Mucosa of stomach (tissue), 1 donor: ENCODE measurements around the gene HSPA14.

ENCODE experiments used
- H3K27me3 ChIP-seq: one replicate; pipeline ENCODE4 v1.7.0; 2013; ENCODE audit warnings: mild to moderate bottlenecking, low read length; ENCODE audit not compliant: control insufficient read depth, insufficient read depth
- H3K36me3 ChIP-seq: one replicate; pipeline ENCODE4 v1.7.0; 2013; ENCODE audit warnings: low read length; ENCODE audit not compliant: control insufficient read depth, insufficient read depth
- H3K4me1 ChIP-seq: one replicate; pipeline ENCODE4 v1.7.0; 2013; ENCODE audit warnings: mild to moderate bottlenecking, low read length; ENCODE audit not compliant: control insufficient read depth, insufficient read depth
- H3K4me3 ChIP-seq: one replicate; pipeline ENCODE4 v1.7.0; 2013; ENCODE audit warnings: low read length
- H3K9ac ChIP-seq: one replicate; pipeline ENCODE4 v1.7.0; 2013; ENCODE audit warnings: mild to moderate bottlenecking, low read length, moderate library complexity
- H3K9me3 ChIP-seq: one replicate; pipeline ENCODE4 v1.7.0; 2013; ENCODE audit warnings: mild to moderate bottlenecking, low read length, moderate library complexity; ENCODE audit not compliant: control insufficient read depth
- donor health status: Pancreatic carcinoma.

Gene HSPA14

DNA sequence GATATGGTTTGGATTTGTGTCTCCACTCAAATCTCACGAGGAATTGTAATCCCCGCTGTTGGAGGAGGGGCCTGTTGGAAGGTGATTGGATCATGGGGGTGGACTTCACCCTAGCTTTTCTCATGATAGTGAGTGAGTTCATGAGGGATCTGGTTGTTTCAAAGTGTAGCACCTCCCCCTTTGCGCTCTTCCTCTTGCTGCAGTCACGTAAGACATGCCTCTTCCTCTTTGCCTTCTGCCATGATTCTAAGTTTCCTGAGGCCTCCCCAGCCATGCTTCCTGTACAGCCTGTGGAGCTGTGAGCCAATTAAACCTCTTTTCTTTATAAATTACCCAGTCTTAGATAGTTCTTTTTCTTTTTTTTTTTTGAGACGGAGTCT, 17.3 kb upstream of the HSPA14 start:
- no peaks in the 10 kb centered on the region for H3K9me3 ChIP-seq
- no peaks in the 10 kb centered on the region for H3K27me3 ChIP-seq
- peaks cover 5% of the 10 kb centered on the region for H3K4me1 ChIP-seq
- no peak overlapping the region for H3K4me3 ChIP-seq
- no peaks in the 10 kb centered on the region for H3K36me3 ChIP-seq
- H3K9ac ChIP-seq, result no peak overlapping the region

GRCh38 chr10:14821635-14822375, 16.3 kb upstream of the HSPA14 start:
- no peaks in the 10 kb centered on the region for H3K27me3 ChIP-seq
- H3K9ac ChIP-seq, result no peak overlapping the region

DNA sequence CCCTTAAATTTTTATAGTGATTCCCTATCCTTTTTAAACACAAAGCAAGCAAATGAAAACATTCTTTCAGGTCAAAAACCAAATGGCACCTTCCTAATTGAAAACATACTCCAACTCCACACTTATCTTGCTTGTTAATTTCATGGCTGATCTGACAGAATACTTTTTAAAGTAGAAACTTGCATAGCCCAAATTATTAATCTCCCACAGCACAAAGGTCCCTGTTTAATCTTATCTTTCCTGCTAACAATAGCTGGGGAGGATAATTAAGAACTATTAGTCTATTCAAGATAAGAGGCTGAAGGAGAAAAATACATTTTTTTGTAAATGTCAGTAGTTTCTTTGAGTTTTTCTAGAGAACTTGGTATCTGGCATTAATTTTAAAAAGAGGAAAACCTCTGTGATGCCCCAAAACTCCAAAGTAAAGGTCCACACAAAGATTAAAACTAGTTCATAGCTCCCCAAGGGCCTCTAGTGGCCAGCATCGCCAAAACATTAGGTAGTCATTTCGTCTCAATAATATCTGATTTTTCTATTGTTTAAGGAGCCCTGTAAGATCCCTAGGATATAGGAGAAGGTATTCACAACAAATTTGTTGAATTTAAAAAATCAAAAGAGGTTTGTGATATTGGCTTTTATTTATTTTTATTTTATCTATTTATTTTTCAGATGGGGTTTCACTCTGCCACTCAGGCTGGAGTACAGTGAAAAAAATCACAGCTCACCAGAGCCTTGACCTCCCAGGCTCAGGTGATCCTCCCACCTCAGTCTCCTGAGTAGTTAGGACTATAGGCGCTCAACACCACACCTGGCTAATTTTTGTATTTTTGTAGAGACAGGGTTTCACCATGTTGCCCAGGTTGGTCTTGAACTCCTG, 15.0 kb upstream of the HSPA14 start:
- Histone ChIP-seq H3K27me3 (no peaks in the 10 kb centered on the region), H3K9ac (no peak overlapping the region), H3K4me1 (peaks cover 5% of the 10 kb centered on the region), H3K9me3 (no peaks in the 10 kb centered on the region), H3K36me3 (no peaks in the 10 kb centered on the region), H3K4me3 (no peak overlapping the region)

More at GRCh38 chr10:14821635-14822375, 16.3 kb upstream of the HSPA14 start:
- no peaks in the 10 kb centered on the region for H3K9me3 ChIP-seq
- peaks cover 5% of the 10 kb centered on the region for H3K4me1 ChIP-seq
- no peaks in the 10 kb centered on the region for H3K36me3 ChIP-seq
- H3K4me3 ChIP-seq, result no peak overlapping the region

GRCh38 chr10:14823966-14824365, 14.1 kb upstream of the HSPA14 start:
- Histone ChIP-seq H3K36me3 (no peaks in the 10 kb centered on the region), H3K27me3 (no peaks in the 10 kb centered on the region), H3K4me3 (no peak overlapping the region), H3K9me3 (no peaks in the 10 kb centered on the region), H3K9ac (no peak overlapping the region), H3K4me1 (peaks cover 5% of the 10 kb centered on the region)

GRCh38 chr10:14826076-14826829, 11.9 kb upstream of the HSPA14 start:
- no peaks in the 10 kb centered on the region for H3K9me3 ChIP-seq
- H3K27me3 ChIP-seq, result no peaks in the 10 kb centered on the region
- no peak overlapping the region for H3K4me3 ChIP-seq
- H3K4me1 ChIP-seq, result peaks cover 5% of the 10 kb centered on the region
- H3K9ac ChIP-seq, result no peak overlapping the region
- H3K36me3 ChIP-seq, result no peaks in the 10 kb centered on the region

DNA sequence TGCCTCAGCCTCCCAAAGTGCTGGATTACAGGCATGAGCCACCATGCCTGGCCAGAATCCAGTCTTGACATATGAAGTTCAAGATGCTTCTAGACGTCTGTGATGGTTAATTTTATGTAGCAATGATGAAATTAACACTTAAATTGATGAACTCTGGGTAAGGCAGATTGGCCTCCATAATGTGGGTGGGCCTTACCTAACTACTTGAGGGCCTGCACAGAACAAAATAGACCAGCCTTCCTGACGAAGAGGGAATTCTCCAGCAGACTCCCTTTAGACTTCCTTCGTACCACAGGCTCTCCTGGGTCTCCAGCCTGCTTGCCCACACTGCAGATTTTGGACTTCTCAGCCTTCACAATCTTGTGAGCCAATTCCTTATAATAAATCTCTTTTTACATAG, 5.0 kb upstream of the HSPA14 start:
- Histone ChIP-seq H3K9me3 (no peaks in the 10 kb centered on the region), H3K36me3 (no peaks in the 10 kb centered on the region), H3K9ac (no peak overlapping the region), H3K4me1 (peaks cover 14% of the 10 kb centered on the region), H3K4me3 (no peak overlapping the region), H3K27me3 (no peaks in the 10 kb centered on the region)

GRCh38 chr10:14836208-14836607, 1.9 kb upstream of the HSPA14 start:
- no peaks in the 10 kb centered on the region for H3K27me3 ChIP-seq
- peaks cover 14% of the 10 kb centered on the region for H3K4me1 ChIP-seq
- H3K9ac ChIP-seq, result no peak overlapping the region
- H3K9me3 ChIP-seq, result no peaks in the 10 kb centered on the region
- H3K36me3 ChIP-seq, result no peaks in the 10 kb centered on the region
- no peak overlapping the region for H3K4me3 ChIP-seq

- H3K4me3 ChIP-seq, result peak overlapping the region; percentile 73
- H3K9ac ChIP-seq, result peak overlapping the region; percentile 84
- H3K9me3 ChIP-seq, result no peaks in the 10 kb centered on the region
- H3K36me3 ChIP-seq, result peaks cover 3% of the 10 kb centered on the region
- H3K4me1 ChIP-seq, result peaks cover 14% of the 10 kb centered on the region
- no peaks in the 10 kb centered on the region for H3K27me3 ChIP-seq
Measured at GRCh38 chr10:14837003-14837756, 926 bp upstream of the HSPA14 start.

DNA sequence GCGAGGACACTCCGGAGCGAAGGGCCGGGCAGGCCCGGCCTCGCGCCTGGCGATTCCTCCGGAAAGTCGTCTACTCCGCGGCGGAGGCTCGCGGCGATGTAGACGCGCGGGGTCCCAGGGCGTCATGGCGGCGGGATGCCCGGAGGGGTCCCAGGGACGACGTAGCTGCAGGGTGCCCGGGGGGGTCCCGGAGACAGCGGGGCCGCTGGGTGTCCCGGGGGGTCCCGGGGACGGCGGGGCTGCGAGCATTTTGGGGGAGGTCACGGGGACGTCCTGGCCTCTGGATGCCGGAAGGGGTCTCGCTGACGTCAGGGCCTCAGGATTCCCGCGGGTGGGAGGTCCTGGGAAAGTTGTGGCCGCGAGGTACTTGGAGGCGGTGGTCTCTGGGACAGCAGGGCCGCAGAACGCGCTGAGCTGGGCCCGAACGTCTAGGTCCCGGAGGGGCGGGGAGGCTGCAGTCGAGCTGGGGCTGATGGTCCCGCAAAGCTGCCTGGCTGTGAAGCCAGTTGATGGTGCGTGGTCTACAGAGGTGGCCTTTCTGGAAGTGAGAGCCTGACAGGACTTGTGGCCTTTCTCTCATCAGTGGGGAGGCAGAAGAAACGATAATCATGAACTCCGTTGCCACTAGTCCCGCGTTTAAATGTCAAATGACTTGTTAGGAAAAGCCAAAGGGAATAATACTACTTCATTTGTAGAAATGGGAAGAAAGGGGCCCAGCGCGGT, 637 bp downstream of the HSPA14 start:
- Histone ChIP-seq H3K27me3 (no peaks in the 10 kb centered on the region), H3K4me3 (peak overlapping the region; percentile 82), H3K9ac (peak overlapping the region; percentile 94), H3K36me3 (peaks cover 15% of the 10 kb centered on the region), H3K4me1 (peaks cover 14% of the 10 kb centered on the region), H3K9me3 (no peaks in the 10 kb centered on the region)

DNA sequence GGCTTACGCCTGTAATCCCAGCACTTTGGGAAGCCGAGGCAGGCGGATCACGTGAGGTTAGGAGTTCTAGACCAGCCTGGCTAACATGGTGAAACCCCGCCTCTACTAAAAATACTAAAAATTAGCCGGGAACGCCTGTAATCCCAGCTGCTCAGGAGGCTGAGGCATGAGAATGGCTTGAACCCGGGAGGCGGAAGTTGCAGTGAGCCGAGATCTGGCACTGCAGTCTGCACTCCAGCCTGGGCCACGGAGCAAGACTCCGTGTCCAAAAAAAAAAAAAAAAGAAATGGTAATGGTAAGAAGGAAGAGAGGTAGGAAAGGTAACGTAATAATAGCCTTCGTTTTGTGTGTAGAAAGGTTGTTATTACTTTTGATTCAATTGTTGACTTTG, 1.2 kb downstream of the HSPA14 start:
- H3K9me3 ChIP-seq, result no peaks in the 10 kb centered on the region
- H3K9ac ChIP-seq, result peak overlapping the region; percentile 94
- peaks cover 14% of the 10 kb centered on the region for H3K4me1 ChIP-seq
- peak overlapping the region; percentile 82 for H3K4me3 ChIP-seq
- no peaks in the 10 kb centered on the region for H3K27me3 ChIP-seq
- H3K36me3 ChIP-seq, result peaks cover 15% of the 10 kb centered on the region

DNA sequence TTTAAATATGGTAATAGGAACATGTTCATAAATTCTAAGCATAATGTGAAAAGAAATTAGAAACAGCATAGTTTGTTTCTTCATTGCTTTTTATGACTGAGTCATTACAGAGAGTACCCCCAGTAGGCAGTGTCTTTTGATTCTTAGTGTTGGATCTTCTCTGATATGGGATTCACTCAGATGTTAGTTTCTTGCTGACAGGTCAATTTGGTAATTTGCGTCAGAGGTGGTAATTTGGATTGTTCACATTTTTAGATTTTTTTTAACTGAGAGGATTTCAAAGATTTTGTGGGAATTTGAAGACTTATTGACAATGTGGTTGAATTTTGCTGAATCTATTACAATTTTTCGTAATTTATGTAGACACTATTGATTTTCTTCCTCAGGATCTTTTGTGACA, 2.1 kb downstream of the HSPA14 start:
- no peak overlapping the region for H3K4me3 ChIP-seq
- peaks cover 15% of the 10 kb centered on the region for H3K36me3 ChIP-seq
- H3K27me3 ChIP-seq, result no peaks in the 10 kb centered on the region
- H3K9ac ChIP-seq, result no peak overlapping the region
- peaks cover 6% of the 10 kb centered on the region for H3K4me1 ChIP-seq
- H3K9me3 ChIP-seq, result no peaks in the 10 kb centered on the region
